H9 (cell line): ENCODE measurements around the gene PTPA. TPM values are rescaled to one million over a fixed set of nuclear protein-coding genes. Genes with fewer than 3 reads are reported as not detected.

Experiments
- DNase-seq: peaks from one replicate; pipeline ENCODE4 v3.0.0-alpha.2; 2017
- H2AFZ ChIP-seq: one replicate; pipeline ENCODE4 v1.6.1; 2013; ENCODE audit warnings: mild to moderate bottlenecking, low read length, control low read depth, moderate library complexity
- H2AK5ac ChIP-seq: 2 replicates; pipeline ENCODE4 v1.6.1; 2013; ENCODE audit warnings: low read length, control low read depth, mixed read lengths; ENCODE audit not compliant: insufficient read length
- H2BK120ac ChIP-seq: one replicate; pipeline ENCODE4 v1.6.1; 2013; ENCODE audit warnings: low read depth, mild to moderate bottlenecking, low read length, control low read depth, inconsistent platforms; ENCODE audit not compliant: poor library complexity, severe bottlenecking
- H2BK12ac ChIP-seq: 2 replicates; pipeline ENCODE4 v1.6.1; 2013; ENCODE audit warnings: low read length, control low read depth, mixed read lengths, low read depth; ENCODE audit not compliant: insufficient read length
- H2BK15ac ChIP-seq: 2 replicates; pipeline ENCODE4 v1.6.1; 2013; ENCODE audit warnings: low read depth, low read length, control low read depth
- H2BK20ac ChIP-seq: one replicate; pipeline ENCODE4 v1.6.1; 2013; ENCODE audit warnings: low read depth, mild to moderate bottlenecking, low read length, control low read depth, inconsistent platforms; ENCODE audit not compliant: poor library complexity, severe bottlenecking
- H2BK5ac ChIP-seq: 2 replicates; pipeline ENCODE4 v1.6.1; 2013; ENCODE audit warnings: low read length, control low read depth, mixed read lengths; ENCODE audit not compliant: insufficient read length
- H3K14ac ChIP-seq: 2 replicates; pipeline ENCODE4 v1.6.1; 2013; ENCODE audit warnings: low read length, control low read depth; ENCODE audit not compliant: insufficient read depth
- H3K18ac ChIP-seq: 2 replicates; pipeline ENCODE4 v1.6.1; 2013; ENCODE audit warnings: low read depth, mild to moderate bottlenecking, mixed read lengths, low read length, control low read depth; ENCODE audit not compliant: insufficient read length
- H3K23ac ChIP-seq: 2 replicates; pipeline ENCODE4 v1.6.1; 2013; ENCODE audit warnings: low read length, control low read depth, mixed read lengths, low read depth; ENCODE audit not compliant: insufficient read length
- H3K23me2 ChIP-seq: 2 replicates; pipeline ENCODE4 v1.6.1; 2013; ENCODE audit warnings: low read depth, mild to moderate bottlenecking, mixed read lengths, low read length, control low read depth; ENCODE audit not compliant: insufficient read length, poor library complexity, severe bottlenecking
- H3K27ac ChIP-seq: 2 replicates; pipeline ENCODE4 v1.5.1; 2013; ENCODE audit warnings: low read length, control low read depth, mixed read lengths, low read depth; ENCODE audit not compliant: insufficient read length
- H3K27me3 ChIP-seq: 2 replicates; pipeline ENCODE4 v1.6.1; 2013; ENCODE audit warnings: low read length, control low read depth, inconsistent platforms; ENCODE audit not compliant: insufficient read depth
- H3K4ac ChIP-seq: 2 replicates; pipeline ENCODE4 v1.6.1; 2013; ENCODE audit warnings: low read depth, mild to moderate bottlenecking, control low read depth, inconsistent platforms, low read length, moderate library complexity
- H3K4me1 ChIP-seq: 2 replicates; pipeline ENCODE4 v1.6.1; 2013; ENCODE audit warnings: low read length, control low read depth, inconsistent platforms; ENCODE audit not compliant: insufficient read depth
- H3K4me2 ChIP-seq: 2 replicates; pipeline ENCODE4 v1.6.1; 2013; ENCODE audit warnings: low read length, control low read depth, mixed read lengths; ENCODE audit not compliant: insufficient read length, insufficient read depth
- H3K56ac ChIP-seq: 2 replicates; pipeline ENCODE4 v1.6.1; 2013; ENCODE audit warnings: low read depth, mild to moderate bottlenecking, mixed read lengths, low read length, control low read depth; ENCODE audit not compliant: insufficient read length
- H3K79me1 ChIP-seq: 2 replicates; pipeline ENCODE4 v1.6.1; 2013; ENCODE audit warnings: low read depth, mild to moderate bottlenecking, moderate library complexity, low read length, control low read depth, inconsistent platforms; ENCODE audit not compliant: insufficient read depth, poor library complexity, severe bottlenecking
- H3K79me2 ChIP-seq: 2 replicates; pipeline ENCODE4 v1.6.1; 2013; ENCODE audit warnings: low read length, control low read depth, inconsistent platforms; ENCODE audit not compliant: insufficient read depth
- H3K9ac ChIP-seq: 2 replicates; pipeline ENCODE4 v1.6.1; 2013; ENCODE audit warnings: low read length, control low read depth, mixed read lengths; ENCODE audit not compliant: insufficient read length; ENCODE audit errors: extremely low read depth
- H3K9me3 ChIP-seq: one replicate; pipeline ENCODE4 v1.6.1; 2013; ENCODE audit warnings: low read depth, low read length, inconsistent platforms; ENCODE audit not compliant: control insufficient read depth
- H3T11ph ChIP-seq: one replicate; pipeline ENCODE4 v1.6.1; 2013; ENCODE audit warnings: mild to moderate bottlenecking, low read length, control low read depth, inconsistent platforms
- H4K20me1 ChIP-seq: one replicate; pipeline ENCODE4 v1.6.1; 2013; ENCODE audit not compliant: control insufficient read depth, insufficient read length, insufficient read depth
- H4K5ac ChIP-seq: 2 replicates; pipeline ENCODE4 v1.6.1; 2013; ENCODE audit warnings: low read depth, mild to moderate bottlenecking, mixed read lengths, low read length, control low read depth; ENCODE audit not compliant: insufficient read length
- H4K8ac ChIP-seq: replicated peaks from 2 replicates; pipeline ENCODE4 v1.6.1; 2013; ENCODE audit warnings: low read length, control low read depth, mixed read lengths, low read depth; ENCODE audit not compliant: insufficient read length
- H4K91ac ChIP-seq: 2 replicates; pipeline ENCODE4 v1.6.1; 2013; ENCODE audit warnings: low read depth, mild to moderate bottlenecking, moderate library complexity, mixed read lengths, low read length, control low read depth; ENCODE audit not compliant: insufficient read length
- H3K27ac Mint-ChIP-seq, 3 experiments: 2 replicates in 2 of 3; 3 replicates in 1 of 3; pipeline ENCODE4 v1.8.0; 2020 to 2021; ENCODE audit warnings: mixed read lengths in 3 of 3, mild to moderate bottlenecking in 1 of 3, moderate library complexity in 1 of 3
- H3K27me3 Mint-ChIP-seq: 2 replicates; pipeline ENCODE4 v1.8.0; 2021; ENCODE audit warnings: low read depth, mild to moderate bottlenecking, moderate library complexity, mixed read lengths
- H3K36me3 Mint-ChIP-seq, 3 experiments: 2 replicates in 2 of 3; 3 replicates in 1 of 3; pipeline ENCODE4 v1.8.0; 2020 to 2021; ENCODE audit warnings: low read depth in 3 of 3, mixed read lengths in 3 of 3; ENCODE audit not compliant: insufficient read depth in 1 of 3
- H3K4me1 Mint-ChIP-seq, 2 experiments: 2 replicates each; pipeline ENCODE4 v1.8.0; 2020; ENCODE audit warnings: mixed read lengths in 2 of 2
- H3K4me3 Mint-ChIP-seq, 2 experiments: 2 replicates in 1 of 2; 3 replicates in 1 of 2; pipeline ENCODE4 v1.8.0; 2020 to 2021; ENCODE audit warnings: mild to moderate bottlenecking in 2 of 2, mixed read lengths in 2 of 2, moderate library complexity in 1 of 2
- H3K9me3 Mint-ChIP-seq, 2 experiments: 2 replicates in 1 of 2; 3 replicates in 1 of 2; pipeline ENCODE4 v1.8.0; 2020; ENCODE audit warnings: mild to moderate bottlenecking in 2 of 2, mixed read lengths in 2 of 2, moderate library complexity in 1 of 2
- CTCF ChIP-seq: fragments of 200-600 bp; sonication (generic); conservative IDR thresholded peaks from 3 replicates; pipeline ENCODE4 v1.8.0; 2021; ENCODE audit warnings: antibody characterized with exemption, mild to moderate bottlenecking
- WGBS: extraction: QIAGEN DNeasy Blood & Tissue Kit; methylation state at CpG from one replicate; pipeline ENCODE4 v1.1.7; 2013; ENCODE audit warnings: missing lambda C conversion rate, low lambda C conversion rate, mixed read lengths; ENCODE audit not compliant: insufficient read length; ENCODE audit errors: extremely low coverage; 5-methylcytosine and 5-hydroxymethylcytosine counted together
- total RNA-seq: library from RNA; stranded (reverse); gene quantifications from 2 replicates; pipeline ENCODE4 v1.2.1, GENCODE V29; 2021

The PTPA gene
- total RNA-seq, 1 experiment from 2014 or later, result 145 TPM

GRCh38 chr9:129069862-129070641, 41.2 kb upstream of the PTPA start:
- Mint-ChIP-seq H3K4me3 (no peak overlapping the region), H3K4me1 (peaks cover 14 to 23% of the 10 kb centered on the region in 2 experiments), H3K36me3 (peaks cover 15 to 30% (median 28%) of the 10 kb centered on the region in 3 experiments; a peak in 6 of 7 replicates), H3K27me3 (no peaks in the 10 kb centered on the region), H3K9me3 (no peaks in the 10 kb centered on the region), H3K27ac (peak overlapping the region in 1 of 3 experiments; percentile 82; a peak in 2 of 7 replicates)
- no peaks in the 10 kb centered on the region for H3K23me2 ChIP-seq
- H2BK20ac ChIP-seq, result no peak overlapping the region
- H2AFZ ChIP-seq, result no peak overlapping the region
- H3K9ac ChIP-seq, result no peak overlapping the region
- no peak for TF ChIP-seq CTCF
- no peak overlapping the region for H2BK5ac ChIP-seq
- H3K27me3 ChIP-seq, result no peaks in the 10 kb centered on the region
- H3K79me1 ChIP-seq, result no peaks in the 10 kb centered on the region
- no peak overlapping the region for H3T11ph ChIP-seq
- H3K23ac ChIP-seq, result no peak overlapping the region
- no peaks in the 10 kb centered on the region for H3K9me3 ChIP-seq
- H3K4me1 ChIP-seq, result peaks cover 5% of the 10 kb centered on the region; the same call in 1 of the 2 replicates
- no peak overlapping the region for H3K27ac ChIP-seq
- no peak overlapping the region for H3K4me2 ChIP-seq
- no peak overlapping the region for H4K8ac ChIP-seq
- H2BK120ac ChIP-seq, result no peak overlapping the region
- no peak overlapping the region for H4K5ac ChIP-seq
- no peak overlapping the region for H3K18ac ChIP-seq
- no peaks in the 10 kb centered on the region for H4K20me1 ChIP-seq
- peak; percentile 30 for DNase-seq
- H2AK5ac ChIP-seq, result no peak overlapping the region
- H2BK12ac ChIP-seq, result no peak overlapping the region
- no peak overlapping the region for H3K4ac ChIP-seq
- H2BK15ac ChIP-seq, result no peak overlapping the region; the same call in 1 of the 2 replicates
- H3K56ac ChIP-seq, result no peak overlapping the region
- no CpG with 5 or more reads among the region's 26 CpGs for WGBS
- no peaks in the 10 kb centered on the region for H3K79me2 ChIP-seq
- no peak overlapping the region for H3K14ac ChIP-seq
- H4K91ac ChIP-seq, result no peak overlapping the region
